Left lung (tissue), 10 donors: ENCODE results near the gene WDFY1. TPM values are rescaled to one million over a fixed set of nuclear protein-coding genes. Genes with fewer than 3 reads are reported as not detected.

Experiments used
- ATAC-seq: fragments of 200-7000 bp; cut with Tn5 transposase; one replicate; pipeline ENCODE4 v1.9.1; 2020; ENCODE audit warnings: moderate library complexity
- DNase-seq, 4 donors: peaks; one replicate each; pipeline ENCODE4 v3.0.0-alpha.2; 2013 to 2020
- H3K27ac ChIP-seq, 2 donors: fragments of 200-600 bp; sonication (generic) in 1 of 2; one replicate each; pipeline versions ENCODE4 v1.5.0 to v1.8.0; 2020 to 2021
- H3K27me3 ChIP-seq, 2 donors: fragments of 200-600 bp; sonication (generic) in 1 of 2; one replicate each; pipeline versions ENCODE4 v1.5.0 to v1.8.0; 2020 to 2021
- H3K36me3 ChIP-seq, 2 donors: fragments of 200-600 bp; sonication (generic) in 1 of 2; one replicate each; pipeline versions ENCODE4 v1.5.0 to v1.8.0; 2020 to 2021
- H3K4me1 ChIP-seq, 2 donors: fragments of 200-600 bp; one replicate each; pipeline ENCODE4 v1.8.0; 2021
- H3K4me3 ChIP-seq, 2 donors: fragments of 200-600 bp; sonication (generic) in 1 of 2; one replicate each; pipeline versions ENCODE4 v1.5.0 to v1.8.0; 2020 to 2021; ENCODE audit warnings: mild to moderate bottlenecking in 1 of 2
- H3K9me3 ChIP-seq, 2 donors: fragments of 200-600 bp; sonication (generic) in 1 of 2; one replicate each; pipeline versions ENCODE4 v1.5.0 to v1.8.0; 2020 to 2021
- intact Hi-C, 2 donors: fragments of 100-400 bp; cut with DNase I; formaldehyde crosslinking; loops; one replicate each; pipeline versions ENCODE4 v1.11.2 to v1.14.2; 2022
- polyA plus RNA-seq, 6 donors: library from polyadenylated mRNA; unstranded; fragments of 120-200 nt; gene quantifications; one replicate each; pipeline ENCODE4 v1.2.1, GENCODE V29; 2013; ENCODE audit not compliant: insufficient read length in 6 of 6
- total RNA-seq, 2 donors: library from RNA; stranded (reverse); fragmentation: NEBNext Ultra II Directional; extraction: Animal tissue kit (Norgen Biotek cat#: 25700); gene quantifications; one replicate each; pipeline ENCODE4 v1.2.1, GENCODE V29; 2021
- TF ChIP-seq, protein P1 (sequence below), 2 donors: fragments of 200-600 bp; sonication (generic) in 1 of 2; IDR thresholded peaks; one replicate each; pipeline versions ENCODE4 v1.5.0 to v1.8.0; 2021; ENCODE audit warnings: antibody characterized with exemption in 2 of 2
- donor health status: DM: no; HTN: yes; CAD: no.
- donor health status: DM: no; HTN: no; CAD: no.

Gene WDFY1
- total and polyA plus RNA-seq, 8 donors = 45.5 to 71.9 (median 67.5) TPM

DNA sequence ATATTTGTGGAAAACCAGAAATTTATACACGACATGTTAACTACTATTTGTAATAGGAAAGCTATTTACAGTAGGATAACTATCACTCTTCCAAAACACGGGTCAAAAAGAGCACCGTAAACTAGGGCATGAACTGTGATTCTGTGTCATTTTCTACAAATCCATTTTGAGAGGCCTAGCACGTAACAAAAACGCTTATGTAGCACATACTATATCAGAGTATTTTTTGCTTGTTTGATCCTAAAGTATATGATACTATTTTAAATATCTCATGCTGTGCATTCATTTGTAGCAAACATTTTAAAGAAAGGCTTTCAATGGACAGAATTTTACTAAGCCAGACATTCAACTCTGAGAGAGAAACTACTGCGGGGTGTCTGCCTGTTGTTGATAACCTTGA is 45.1 kb downstream of the WDFY1 start:
- TF ChIP-seq, protein P1, sequence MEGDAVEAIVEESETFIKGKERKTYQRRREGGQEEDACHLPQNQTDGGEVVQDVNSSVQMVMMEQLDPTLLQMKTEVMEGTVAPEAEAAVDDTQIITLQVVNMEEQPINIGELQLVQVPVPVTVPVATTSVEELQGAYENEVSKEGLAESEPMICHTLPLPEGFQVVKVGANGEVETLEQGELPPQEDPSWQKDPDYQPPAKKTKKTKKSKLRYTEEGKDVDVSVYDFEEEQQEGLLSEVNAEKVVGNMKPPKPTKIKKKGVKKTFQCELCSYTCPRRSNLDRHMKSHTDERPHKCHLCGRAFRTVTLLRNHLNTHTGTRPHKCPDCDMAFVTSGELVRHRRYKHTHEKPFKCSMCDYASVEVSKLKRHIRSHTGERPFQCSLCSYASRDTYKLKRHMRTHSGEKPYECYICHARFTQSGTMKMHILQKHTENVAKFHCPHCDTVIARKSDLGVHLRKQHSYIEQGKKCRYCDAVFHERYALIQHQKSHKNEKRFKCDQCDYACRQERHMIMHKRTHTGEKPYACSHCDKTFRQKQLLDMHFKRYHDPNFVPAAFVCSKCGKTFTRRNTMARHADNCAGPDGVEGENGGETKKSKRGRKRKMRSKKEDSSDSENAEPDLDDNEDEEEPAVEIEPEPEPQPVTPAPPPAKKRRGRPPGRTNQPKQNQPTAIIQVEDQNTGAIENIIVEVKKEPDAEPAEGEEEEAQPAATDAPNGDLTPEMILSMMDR (IDR thresholded peaks at IDR 0.05) = no peak
- DNase-seq (no peak), ATAC-seq (no peak)
- Histone ChIP-seq H3K27ac (no peak overlapping the region), H3K4me3 (no peak overlapping the region), H3K27me3 (no peaks in the 10 kb centered on the region), H3K9me3 (no peaks in the 10 kb centered on the region), H3K36me3 (peaks cover 0 to 67% of the 10 kb centered on the region in 2 donors), H3K4me1 (no peaks in the 10 kb centered on the region)
- intact Hi-C loops = no loop called here

DNA sequence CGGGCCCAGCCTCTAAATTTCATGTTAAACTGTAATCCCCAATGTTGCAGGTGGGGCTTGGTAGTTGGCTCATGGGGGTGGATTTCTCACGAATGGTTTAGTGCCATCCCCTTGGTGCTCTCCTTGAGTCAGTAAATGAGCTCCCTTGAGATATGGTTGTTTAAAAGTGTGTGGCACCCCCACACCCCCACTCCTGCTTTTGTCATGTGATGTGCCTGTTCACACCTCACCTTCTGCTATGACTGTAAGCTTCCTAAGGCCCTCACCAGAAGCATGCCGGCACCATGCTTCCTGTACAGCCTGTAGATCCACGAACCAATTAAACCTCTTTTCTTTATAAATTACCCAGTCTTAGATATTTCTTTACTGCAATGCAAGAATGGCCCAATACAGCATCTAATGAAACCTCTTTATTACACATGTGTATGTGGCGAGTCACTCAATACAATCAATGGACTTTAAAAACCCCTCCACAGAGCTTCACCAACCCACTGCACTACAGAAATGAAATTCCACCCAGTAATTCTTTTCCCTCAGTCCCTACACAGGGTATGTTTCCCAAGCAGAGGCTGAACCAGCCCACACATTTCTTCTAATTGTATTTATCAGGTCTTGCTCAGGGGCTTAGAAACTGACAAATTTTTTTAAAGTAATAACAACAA is 47.3 kb downstream of the WDFY1 start:
- intact Hi-C loops = no loop called here
- no peak for DNase-seq
- ATAC-seq = no peak
- no peak overlapping the region for H3K27ac ChIP-seq
- TF ChIP-seq, protein P1 (IDR thresholded peaks at IDR 0.05) = no peak
- no peaks in the 10 kb centered on the region for H3K27me3 ChIP-seq
- no peak overlapping the region for H3K4me3 ChIP-seq
- H3K9me3 ChIP-seq = no peaks in the 10 kb centered on the region
- peaks cover 0 to 74% of the 10 kb centered on the region in 2 donors for H3K36me3 ChIP-seq
- H3K4me1 ChIP-seq = no peaks in the 10 kb centered on the region

DNA sequence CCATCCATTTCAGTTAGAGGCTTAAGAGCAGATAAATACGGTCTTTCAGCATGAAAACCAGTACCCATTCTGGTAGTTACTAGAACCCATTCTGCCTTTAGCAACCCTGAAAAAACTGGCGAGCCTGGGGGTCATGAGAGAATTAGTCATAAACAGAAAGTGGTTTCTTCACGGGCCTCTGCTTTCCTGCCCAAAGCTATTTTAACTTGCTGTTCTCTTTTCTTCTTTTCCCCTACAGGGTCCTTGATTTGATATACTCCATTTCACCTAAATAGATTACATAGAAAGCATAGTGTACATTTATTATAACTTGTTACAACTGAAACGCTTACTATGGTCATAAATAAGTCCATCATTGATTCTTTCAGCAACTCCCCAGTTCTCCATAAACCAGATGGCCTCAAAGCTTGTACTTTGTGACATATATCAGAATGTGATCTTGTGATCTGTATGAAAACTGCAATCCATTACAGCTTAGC is 48.3 kb downstream of the WDFY1 start:
- TF ChIP-seq, protein P1 (IDR thresholded peaks at IDR 0.05) = no peak
- DNase-seq = no peak
- peak; percentile 48 for ATAC-seq
- Histone ChIP-seq H3K27ac (peak overlapping the region in 1 of 2 donors; percentile 2), H3K4me1 (no peaks in the 10 kb centered on the region), H3K27me3 (no peaks in the 10 kb centered on the region), H3K9me3 (no peaks in the 10 kb centered on the region), H3K4me3 (no peak overlapping the region), H3K36me3 (peaks cover 0 to 78% of the 10 kb centered on the region in 2 donors)
- intact Hi-C loops = no loop called here

DNA sequence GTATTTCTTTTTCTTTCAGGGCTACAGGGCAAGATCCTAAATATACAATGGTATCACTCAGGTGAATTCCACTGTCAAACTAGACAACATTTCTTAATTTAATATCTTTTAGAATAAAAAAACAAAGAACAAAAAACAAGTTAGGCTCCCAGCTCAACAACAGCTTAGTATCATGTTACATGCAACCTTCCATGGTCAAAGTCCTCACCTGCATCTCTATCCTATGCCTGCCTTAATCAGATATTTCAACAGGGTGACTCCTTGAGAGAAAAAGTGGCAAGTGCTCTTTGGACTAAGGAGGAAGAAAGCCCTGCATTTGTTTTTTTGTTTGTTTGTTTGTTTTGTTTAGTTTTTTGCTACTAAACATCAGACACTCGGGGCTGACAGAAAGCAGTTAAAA is 50.2 kb downstream of the WDFY1 start:
- ATAC-seq = no peak
- peaks cover 0 to 71% of the 10 kb centered on the region in 2 donors for H3K36me3 ChIP-seq
- TF ChIP-seq, protein P1 (IDR thresholded peaks at IDR 0.05) = no peak

DNA sequence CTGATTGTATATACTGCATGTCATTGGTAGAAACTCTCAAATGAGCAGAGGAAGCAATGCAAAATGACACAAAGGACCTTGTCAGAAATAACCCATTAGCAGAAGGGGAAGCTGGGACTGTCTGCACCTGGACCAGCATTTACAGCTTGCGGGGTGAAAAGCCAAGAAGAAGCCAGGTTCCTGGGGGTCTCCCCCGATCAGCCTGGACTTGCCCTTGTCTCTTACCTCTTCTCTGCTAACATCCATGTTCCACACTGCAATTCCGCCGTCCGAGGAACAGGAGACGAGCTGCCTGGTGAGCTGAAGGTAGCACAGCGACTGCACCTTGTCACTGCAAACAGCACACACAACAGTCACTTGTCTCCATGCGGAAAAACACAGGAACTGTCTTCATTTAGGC is 51.1 kb downstream of the WDFY1 start:
- Histone ChIP-seq H3K36me3 (peaks cover 0 to 74% of the 10 kb centered on the region in 2 donors), H3K9me3 (no peaks in the 10 kb centered on the region), H3K27ac (no peak overlapping the region), H3K4me1 (no peaks in the 10 kb centered on the region), H3K4me3 (no peak overlapping the region), H3K27me3 (no peaks in the 10 kb centered on the region)
- DNase-seq (no peak), ATAC-seq (no peak)
- intact Hi-C loops = no loop called here
- TF ChIP-seq, protein P1 (IDR thresholded peaks at IDR 0.05) = no peak

More for the DNA sequence above, 50.2 kb downstream of the WDFY1 start:
- Histone ChIP-seq H3K9me3 (no peaks in the 10 kb centered on the region), H3K27me3 (no peaks in the 10 kb centered on the region), H3K4me3 (no peak overlapping the region), H3K27ac (no peak overlapping the region), H3K4me1 (no peaks in the 10 kb centered on the region)
- no peak for DNase-seq
- intact Hi-C loops = no loop called here
